LNCaP clone FGC (cell line): Measurements from ENCODE around the gene MAGEB17.

ENCODE experiments used
- DNase-seq: peaks from one replicate; pipeline ENCODE4 v3.0.0-alpha.2; 2011; ENCODE audit warnings: low read depth
- H3K4me3 ChIP-seq: 2 replicates; pipeline ENCODE4 v1.5.1; 2011; ENCODE audit warnings: mild to moderate bottlenecking, low read depth, low read length, control low read depth
- CTCF ChIP-seq: IDR thresholded peaks from 2 replicates; pipeline ENCODE4 v1.5.1; 2012; ENCODE audit warnings: mild to moderate bottlenecking; ENCODE audit not compliant: control insufficient read depth, insufficient read depth; ENCODE audit errors: extremely low read depth

Gene MAGEB17

GRCh38 chrX:16207634-16208033 lies 40.4 kb downstream of the MAGEB17 start:
- DNase-seq, result no peak
- TF ChIP-seq CTCF, result no peak
- H3K4me3 ChIP-seq, result no peak overlapping the region

GRCh38 chrX:16208601-16209000 lies 41.3 kb downstream of the MAGEB17 start:
- TF ChIP-seq CTCF, result no peak
- DNase-seq, result no peak
- no peak overlapping the region for H3K4me3 ChIP-seq

GRCh38 chrX:16210061-16210460 lies 42.8 kb downstream of the MAGEB17 start:
- H3K4me3 ChIP-seq, result no peak overlapping the region
- DNase-seq, result no peak
- no peak for TF ChIP-seq CTCF

DNA sequence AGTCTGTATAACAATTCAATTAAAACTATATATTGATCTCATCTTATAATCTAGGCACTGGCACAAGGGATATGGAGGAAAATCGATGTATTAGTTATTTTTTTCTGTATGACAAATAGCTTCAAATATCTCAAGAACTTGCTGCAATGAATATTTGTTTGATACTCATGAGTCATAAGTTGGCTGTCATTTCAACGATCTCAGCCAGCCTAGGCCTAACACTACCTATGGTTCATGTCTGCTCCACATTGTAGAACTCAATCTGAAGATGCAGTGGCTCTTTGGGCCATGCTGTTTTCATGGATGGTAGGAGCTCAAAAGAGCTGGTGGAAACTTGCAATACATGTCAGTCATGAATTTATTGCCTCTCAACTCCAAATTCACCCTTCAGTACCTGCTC lies 44.7 kb downstream of the MAGEB17 start:
- no peak overlapping the region for H3K4me3 ChIP-seq
- TF ChIP-seq CTCF, result no peak
- no peak for DNase-seq

DNA sequence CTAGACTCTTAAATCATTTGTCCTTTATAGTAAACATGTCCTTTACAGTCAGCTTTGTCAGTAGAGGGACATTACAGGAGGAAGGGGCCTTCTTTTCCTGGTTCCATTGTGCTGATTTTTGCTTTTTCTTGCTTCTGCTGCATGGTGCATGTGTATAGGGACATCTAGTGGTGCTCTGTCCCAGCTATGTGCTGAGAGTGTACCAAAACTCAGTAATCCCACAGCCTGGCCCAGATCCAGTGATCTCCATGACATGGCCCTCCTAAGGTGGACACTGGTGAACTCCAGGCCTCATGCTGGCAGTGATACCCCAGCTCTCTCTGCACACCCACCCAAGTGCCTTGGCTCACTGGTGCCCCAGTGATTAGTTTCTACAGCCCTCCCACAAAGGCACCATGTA lies 45.2 kb downstream of the MAGEB17 start:
- no peak for DNase-seq

DNA sequence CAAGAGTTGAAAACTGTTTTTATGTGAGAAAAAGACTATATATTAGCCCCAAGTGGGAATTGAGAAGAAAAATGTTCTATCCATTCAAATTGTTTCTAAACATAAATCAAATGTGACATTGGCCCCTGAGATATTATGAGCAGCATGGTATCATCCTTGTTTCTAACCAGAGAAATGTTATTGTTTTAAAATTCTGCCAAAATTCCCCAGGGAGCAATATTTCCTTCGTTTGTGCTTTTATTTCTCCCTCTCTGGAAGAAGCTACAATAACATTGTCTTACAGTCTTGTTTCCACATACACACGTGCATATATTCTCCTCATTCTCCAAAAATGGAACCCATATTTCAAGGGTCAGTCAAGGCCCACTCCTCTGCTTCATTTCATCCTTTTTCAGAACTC lies 46.7 kb downstream of the MAGEB17 start:
- H3K4me3 ChIP-seq, result no peak overlapping the region
- TF ChIP-seq CTCF, result no peak
- no peak for DNase-seq

More for the DNA sequence above, 45.2 kb downstream of the MAGEB17 start:
- no peak overlapping the region for H3K4me3 ChIP-seq
- peak; percentile 28; the same call in 1 of the 2 replicates for TF ChIP-seq CTCF

- TF ChIP-seq CTCF, result no peak
- DNase-seq, result no peak
- no peak overlapping the region for H3K4me3 ChIP-seq
These were observed 48.4 kb downstream of the MAGEB17 start for GRCh38 chrX:16215660-16216059.
